ENCODE measurements around the gene ARHGAP26. TPM values are rescaled to one million over a fixed set of nuclear protein-coding genes. Genes with fewer than 3 reads are reported as not detected.

Gene ARHGAP26
- total RNA-seq, 1 donor from 2014 or later = 71.6 TPM

DNA sequence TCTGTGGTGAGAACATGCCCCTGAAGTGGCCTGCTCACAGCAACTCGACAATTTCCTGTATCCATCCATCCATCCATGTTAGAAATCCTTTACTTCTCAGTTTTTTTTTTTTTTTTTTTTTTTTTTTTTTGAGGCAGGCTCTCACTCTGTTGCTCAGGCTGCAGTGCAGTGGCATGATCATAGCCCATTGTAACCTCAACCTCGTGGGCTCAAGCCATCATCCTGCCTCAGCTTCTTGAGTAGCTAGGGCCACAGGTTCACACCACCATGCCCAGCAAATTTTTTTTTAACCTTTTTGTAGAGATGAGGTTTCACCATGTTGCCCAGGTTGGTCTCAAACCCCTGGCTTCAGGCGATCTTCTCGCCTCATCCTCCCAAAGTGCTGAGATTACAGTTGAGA is 259.1 kb downstream of the ARHGAP26 start:
- intact Hi-C loops (cut with DNase I) = no loop called here

DNA sequence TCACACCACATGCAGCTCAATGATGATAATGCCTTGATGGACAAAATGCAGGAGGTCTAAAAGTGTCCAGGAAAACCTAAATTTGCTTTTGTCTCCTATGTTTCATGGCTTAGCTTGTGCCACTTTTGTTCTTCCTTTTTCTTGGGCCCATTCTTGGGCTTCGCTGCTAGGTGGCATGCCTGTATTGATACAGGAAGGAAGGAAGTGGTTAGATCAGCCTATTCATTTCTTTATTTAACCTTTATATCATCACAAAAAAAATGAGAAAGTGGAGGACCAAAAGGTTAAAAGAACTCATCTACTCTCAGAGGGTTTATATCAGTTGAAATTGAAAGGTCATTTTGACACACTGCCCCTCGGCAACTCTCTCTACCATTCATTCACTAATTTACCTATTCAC is 260.2 kb downstream of the ARHGAP26 start:
- intact Hi-C loops (cut with DNase I) = no loop called here

More for the DNA sequence above, 259.1 kb downstream of the ARHGAP26 start:
- no peak for DNase-seq (ENCODE audit: low spot score)
- ATAC-seq = no peak

GRCh38 chr5:143031781-143032580 is 261.8 kb downstream of the ARHGAP26 start:
- intact Hi-C loops (cut with DNase I) = no loop called here
- ATAC-seq (no peak), DNase-seq (ENCODE audit: low spot score) (no peak)

More for the DNA sequence above, 260.2 kb downstream of the ARHGAP26 start:
- DNase-seq (ENCODE audit: low spot score) (no peak), ATAC-seq (no peak)

DNA sequence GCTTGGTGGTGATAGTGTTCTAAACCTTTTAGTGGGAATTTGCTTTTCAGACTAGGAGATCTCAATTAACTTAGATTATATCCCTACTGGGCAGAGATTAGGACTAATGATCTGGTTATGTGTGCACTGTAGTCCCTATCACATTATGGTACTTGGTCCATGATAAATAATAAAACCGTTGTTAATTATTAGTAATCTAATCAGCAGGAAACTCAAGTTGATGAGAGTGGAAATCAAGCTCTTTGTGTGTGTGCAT is 262.3 kb downstream of the ARHGAP26 start:
- ATAC-seq = no peak
- intact Hi-C loops (cut with DNase I) = no loop called here

GRCh38 chr5:143033535-143034250 is 263.5 kb downstream of the ARHGAP26 start:
- DNase-seq (ENCODE audit: low spot score) (no peak), ATAC-seq (peak; percentile 29)
- intact Hi-C loops (cut with DNase I) = no loop called here

More for the DNA sequence above, 262.3 kb downstream of the ARHGAP26 start:
- no peak for DNase-seq (ENCODE audit: low spot score)

- DNase-seq (ENCODE audit: low spot score) = no peak
- intact Hi-C loops (cut with DNase I) = no loop called here
Observed at GRCh38 chr5:143036146-143036927, 266.2 kb downstream of the ARHGAP26 start.

GRCh38 chr5:143037071-143037470 is 266.9 kb downstream of the ARHGAP26 start:
- DNase-seq (ENCODE audit: low spot score) (no peak), ATAC-seq (no peak)
- intact Hi-C loops (cut with DNase I) = no loop called here

More at GRCh38 chr5:143036146-143036927, 266.2 kb downstream of the ARHGAP26 start:
- ATAC-seq = no peak

GRCh38 chr5:143037708-143038107 is 267.5 kb downstream of the ARHGAP26 start:
- ATAC-seq = no peak
- DNase-seq (ENCODE audit: low spot score) = no peak
- intact Hi-C loops (cut with DNase I) = no loop called here

DNA sequence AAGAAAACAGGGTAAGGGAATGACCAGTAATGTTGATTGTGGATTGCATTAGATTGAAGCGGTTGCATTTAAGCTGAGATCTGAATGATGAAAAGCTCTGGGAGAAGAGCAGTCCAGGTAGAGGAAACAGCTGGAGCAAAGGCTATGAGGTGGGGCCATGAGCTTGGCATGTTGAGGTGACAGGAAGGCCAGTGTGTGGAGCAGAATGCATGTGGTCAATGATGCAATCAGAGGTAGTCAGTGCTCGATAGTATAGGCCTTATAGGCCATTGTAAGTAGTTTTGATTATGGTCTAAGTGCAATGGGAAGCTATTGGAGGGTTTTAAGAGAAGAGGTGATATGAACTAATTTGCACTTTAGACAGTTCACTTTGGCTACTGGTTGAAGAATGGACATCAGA is 270.4 kb downstream of the ARHGAP26 start:
- ATAC-seq (no peak), DNase-seq (ENCODE audit: low spot score) (no peak)
- intact Hi-C loops (cut with DNase I) = no loop called here

GRCh38 chr5:143041461-143041860 is 271.3 kb downstream of the ARHGAP26 start:
- no peak for ATAC-seq

GRCh38 chr5:143041972-143042770 is 272.0 kb downstream of the ARHGAP26 start:
- no peak for DNase-seq (ENCODE audit: low spot score)
- ATAC-seq = peak; percentile 23
- intact Hi-C loops (cut with DNase I) = no loop called here

More at GRCh38 chr5:143041461-143041860, 271.3 kb downstream of the ARHGAP26 start:
- DNase-seq (ENCODE audit: low spot score) = no peak
- intact Hi-C loops (cut with DNase I) = no loop called here

DNA sequence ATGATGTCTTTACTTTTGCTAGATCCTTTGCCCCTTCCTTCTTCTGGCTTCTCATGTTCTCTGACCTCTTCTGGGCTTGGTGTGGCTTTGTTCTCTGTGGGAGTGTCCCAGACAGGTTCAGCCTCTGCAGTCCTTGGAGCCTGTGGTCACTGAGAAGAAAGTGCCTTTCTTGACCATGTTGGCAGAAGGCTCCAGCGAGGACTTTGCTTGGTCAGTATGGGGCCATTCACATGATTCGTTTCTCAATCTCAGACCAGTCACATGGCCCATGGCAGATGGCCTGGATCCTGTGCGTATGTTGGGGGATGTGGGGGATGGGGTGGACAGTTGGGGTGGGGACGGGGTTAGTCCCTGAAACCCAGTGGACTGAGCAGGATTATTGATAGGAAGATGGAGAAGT is 274.1 kb downstream of the ARHGAP26 start:
- intact Hi-C loops (cut with DNase I) = no loop called here
- ATAC-seq = peak; percentile 30
- DNase-seq (ENCODE audit: low spot score) = no peak

GRCh38 chr5:143045062-143045461 is 274.9 kb downstream of the ARHGAP26 start:
- DNase-seq (ENCODE audit: low spot score) = no peak
- intact Hi-C loops (cut with DNase I) = no loop called here

DNA sequence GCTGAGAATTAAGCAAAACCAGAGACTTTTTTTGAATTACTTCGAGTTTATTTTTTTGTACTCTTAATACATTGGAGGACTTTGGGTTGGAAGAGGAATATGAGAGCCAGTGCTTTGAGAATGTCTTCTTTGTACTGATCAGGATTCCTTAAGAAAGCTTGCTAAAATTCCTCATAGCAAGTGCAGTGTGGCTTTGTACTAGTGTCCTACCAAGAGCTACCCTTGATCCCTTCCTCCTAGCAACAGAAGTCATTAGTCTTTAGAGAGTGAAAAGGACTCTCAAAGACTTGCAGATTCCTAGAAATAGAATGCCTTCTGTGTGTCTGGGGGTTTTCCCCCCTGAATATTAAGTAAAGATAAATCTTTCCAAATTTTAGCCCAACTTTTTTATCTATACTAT is 276.1 kb downstream of the ARHGAP26 start:
- DNase-seq (ENCODE audit: low spot score) = no peak
- no peak for ATAC-seq
- intact Hi-C loops (cut with DNase I) = no loop called here

More at GRCh38 chr5:143045062-143045461, 274.9 kb downstream of the ARHGAP26 start:
- ATAC-seq = peak; percentile 81

- ATAC-seq (no peak), DNase-seq (ENCODE audit: low spot score) (no peak)
- intact Hi-C loops (cut with DNase I) = no loop called here
Observed at GRCh38 chr5:143047091-143047490, 276.9 kb downstream of the ARHGAP26 start.

- DNase-seq (ENCODE audit: low spot score) = no peak
- ATAC-seq = no peak
- intact Hi-C loops (cut with DNase I) = no loop called here
Observed at GRCh38 chr5:143050183-143050582, 280.0 kb downstream of the ARHGAP26 start.

- intact Hi-C loops (cut with DNase I) = no loop called here
- peak; percentile 98 for ATAC-seq
Observed at GRCh38 chr5:143051244-143052058, 281.3 kb downstream of the ARHGAP26 start.

More at GRCh38 chr5:143051244-143052058, 281.3 kb downstream of the ARHGAP26 start:
- no peak for DNase-seq (ENCODE audit: low spot score)
